Natural killer cell (primary cell): ENCODE results near the gene FXYD3. TPM values are rescaled to one million over a fixed set of nuclear protein-coding genes. Genes with fewer than 3 reads are reported as not detected.

Experiments used
- ATAC-seq, 3 donors: fragments of 150-1000 bp in 2 of 3; fragments of 200-7000 bp in 1 of 3; cut with Tn5 transposase; 1 replicate in 1 of 3; 2 replicates in 2 of 3; pipeline ENCODE4 v1.10.0; 2021; ENCODE audit warnings: mild to moderate bottlenecking in 2 of 3, moderate library complexity in 2 of 3
- DNase-seq, 2 donors: peaks; one replicate each; pipeline versions ENCODE4 v3.0.0 to v3.0.0-alpha.2; 2013 to 2021; ENCODE audit warnings: mixed read lengths in 1 of 2
- H3K27ac ChIP-seq: one replicate; pipeline ENCODE4 v1.5.1; 2013; ENCODE audit warnings: mild to moderate bottlenecking, low read length
- H3K27me3 ChIP-seq: one replicate; pipeline ENCODE4 v1.6.1; 2013; ENCODE audit warnings: low read length; ENCODE audit not compliant: control insufficient read depth, insufficient read depth
- H3K36me3 ChIP-seq: one replicate; pipeline ENCODE4 v1.6.1; 2013; ENCODE audit warnings: low read length; ENCODE audit not compliant: control insufficient read depth, insufficient read depth
- H3K4me1 ChIP-seq: one replicate; pipeline ENCODE4 v1.6.1; 2013; ENCODE audit warnings: low read length; ENCODE audit not compliant: control insufficient read depth, insufficient read depth
- H3K4me3 ChIP-seq: one replicate; pipeline ENCODE4 v1.5.1; 2013; ENCODE audit warnings: low read length
- H3K9me3 ChIP-seq: one replicate; pipeline ENCODE4 v1.6.1; 2013; ENCODE audit warnings: low read length; ENCODE audit not compliant: control insufficient read depth, insufficient read depth
- H3K27ac Mint-ChIP-seq, 2 donors: one replicate each; pipeline ENCODE4 v1.8.0; 2022; ENCODE audit warnings: mild to moderate bottlenecking in 2 of 2, mixed read lengths in 2 of 2, moderate library complexity in 1 of 2
- H3K27me3 Mint-ChIP-seq, 2 donors: one replicate each; pipeline ENCODE4 v1.8.0; 2022; ENCODE audit warnings: low read depth in 2 of 2, mixed read lengths in 2 of 2
- H3K36me3 Mint-ChIP-seq: one replicate; pipeline ENCODE4 v1.8.0; 2022; ENCODE audit warnings: mixed read lengths
- H3K4me1 Mint-ChIP-seq, 2 donors: one replicate each; pipeline ENCODE4 v1.8.0; 2022; ENCODE audit warnings: mixed read lengths in 2 of 2
- H3K4me3 Mint-ChIP-seq: one replicate; pipeline ENCODE4 v1.8.0; 2022; ENCODE audit warnings: mild to moderate bottlenecking, moderate library complexity, mixed read lengths
- H3K9me3 Mint-ChIP-seq, 2 donors: one replicate each; pipeline ENCODE4 v1.8.0; 2022; ENCODE audit warnings: mixed read lengths in 2 of 2
- CTCF ChIP-seq: fragments of 200-600 bp; IDR thresholded peaks from one replicate; pipeline ENCODE4 v1.8.0; 2022; ENCODE audit warnings: antibody characterized with exemption
- WGBS: methylation state at CpG from one replicate; pipeline ENCODE4 v1.1.7; 2013; ENCODE audit warnings: missing lambda C conversion rate; ENCODE audit not compliant: insufficient coverage; 5-methylcytosine and 5-hydroxymethylcytosine counted together
- intact Hi-C: fragments of 100-400 bp; cut with micrococcal nuclease; formaldehyde crosslinking; loops from one replicate; pipeline ENCODE4 v1.14.2; 2022
- total RNA-seq, 4 donors: library from RNA; stranded (reverse); fragments of 120-200 nt in 1 of 4; gene quantifications; one replicate each; pipeline versions ENCODE4 v1.2.3 to v1.2.4, GENCODE V29; 2013 to 2022

Gene FXYD3
- total RNA-seq, 3 donors from 2014 or later (not counting 1 experiment from before 2014, with no cell fraction given), result not detected

- intact Hi-C loops, result no loop called here
- no peaks in the 10 kb centered on the region for H3K36me3 Mint-ChIP-seq
- Histone ChIP-seq H3K36me3 (no peaks in the 10 kb centered on the region), H3K27me3 (peaks cover 5% of the 10 kb centered on the region), H3K4me1 (peaks cover 7% of the 10 kb centered on the region), H3K4me3 (no peak overlapping the region), H3K27ac (no peak overlapping the region), H3K9me3 (no peaks in the 10 kb centered on the region)
- H3K27ac Mint-ChIP-seq, result peak overlapping the region in 1 of 2 donors; percentile 27
- H3K27me3 Mint-ChIP-seq, result no peaks in the 10 kb centered on the region
- 14% methylated on average over 22 of the region's 23 CpGs for WGBS
- H3K9me3 Mint-ChIP-seq, result no peaks in the 10 kb centered on the region
- peak; percentile 68 to 85 for DNase-seq
- peak; percentile 73 to 98 (median 93) for ATAC-seq
- TF ChIP-seq CTCF, result peak; percentile 87
- H3K4me1 Mint-ChIP-seq, result peaks cover 6 to 8% of the 10 kb centered on the region in 2 donors
- no peak overlapping the region for H3K4me3 Mint-ChIP-seq
Observed at GRCh38 chr19:35114353-35115176, 1.1 kb upstream of the FXYD3 start.

GRCh38 chr19:35116072-35116801 is 614 bp downstream of the FXYD3 start:
- DNase-seq, result no peak
- Mint-ChIP-seq H3K4me3 (no peak overlapping the region), H3K27ac (no peak overlapping the region), H3K27me3 (no peaks in the 10 kb centered on the region), H3K9me3 (no peaks in the 10 kb centered on the region), H3K36me3 (no peaks in the 10 kb centered on the region), H3K4me1 (peaks cover 6 to 8% of the 10 kb centered on the region in 2 donors)
- 96% methylated on average over 12 of the region's 13 CpGs for WGBS
- intact Hi-C loops, result no loop called here
- no peaks in the 10 kb centered on the region for H3K9me3 ChIP-seq
- ATAC-seq, result no peak
- peaks cover 7% of the 10 kb centered on the region for H3K4me1 ChIP-seq
- peaks cover 5% of the 10 kb centered on the region for H3K27me3 ChIP-seq
- no peaks in the 10 kb centered on the region for H3K36me3 ChIP-seq
- no peak for TF ChIP-seq CTCF
- no peak overlapping the region for H3K27ac ChIP-seq
- H3K4me3 ChIP-seq, result no peak overlapping the region

GRCh38 chr19:35117116-35117515 is 1.5 kb downstream of the FXYD3 start:
- Mint-ChIP-seq H3K27me3 (no peaks in the 10 kb centered on the region), H3K4me3 (no peak overlapping the region), H3K9me3 (no peaks in the 10 kb centered on the region), H3K27ac (no peak overlapping the region), H3K36me3 (no peaks in the 10 kb centered on the region), H3K4me1 (peaks cover 6 to 8% of the 10 kb centered on the region in 2 donors)
- no peak for ATAC-seq
- no peak for DNase-seq
- H3K4me3 ChIP-seq, result no peak overlapping the region
- peaks cover 7% of the 10 kb centered on the region for H3K4me1 ChIP-seq
- WGBS, result 84% methylated on average over 8 of the region's 8 CpGs
- peaks cover 5% of the 10 kb centered on the region for H3K27me3 ChIP-seq
- H3K36me3 ChIP-seq, result no peaks in the 10 kb centered on the region
- no peak overlapping the region for H3K27ac ChIP-seq
- H3K9me3 ChIP-seq, result no peaks in the 10 kb centered on the region
- intact Hi-C loops, result no loop called here
- no peak for TF ChIP-seq CTCF
